GM12892 (cell line): ENCODE data around the gene MRNIP.

Experiments used
- POLR2A ChIP-seq: IDR thresholded peaks from 2 replicates; pipeline ENCODE4 v1.6.1; 2011; ENCODE audit warnings: low read depth, low read length, control low read depth
- POLR2AphosphoS5 ChIP-seq: IDR thresholded peaks from 2 replicates; pipeline ENCODE4 v1.6.1; 2011; ENCODE audit warnings: low read depth, low read length, control low read depth
- TAF1 ChIP-seq: IDR thresholded peaks from 2 replicates; pipeline ENCODE4 v1.6.1; 2011; ENCODE audit warnings: low read depth, mild to moderate bottlenecking, control low read depth, low read length, borderline replicate concordance

GRCh38 chr5:179865491-179866240 is 7.0 kb upstream of the MRNIP start:
- TF ChIP-seq POLR2A (no peak), POLR2AphosphoS5 (no peak), TAF1 (no peak)
